H9 (cell line): Measurements from ENCODE around the gene RNF180. TPM values are rescaled to one million over a fixed set of nuclear protein-coding genes. Genes with fewer than 3 reads are reported as not detected.

Experiments used
- DNase-seq: peaks from one replicate; pipeline ENCODE4 v3.0.0-alpha.2; 2017
- H2AFZ ChIP-seq: one replicate; pipeline ENCODE4 v1.6.1; 2013; ENCODE audit warnings: mild to moderate bottlenecking, low read length, control low read depth, moderate library complexity
- H2AK5ac ChIP-seq: 2 replicates; pipeline ENCODE4 v1.6.1; 2013; ENCODE audit warnings: low read length, control low read depth, mixed read lengths; ENCODE audit not compliant: insufficient read length
- H2BK120ac ChIP-seq: one replicate; pipeline ENCODE4 v1.6.1; 2013; ENCODE audit warnings: low read depth, mild to moderate bottlenecking, low read length, control low read depth, inconsistent platforms; ENCODE audit not compliant: poor library complexity, severe bottlenecking
- H2BK12ac ChIP-seq: 2 replicates; pipeline ENCODE4 v1.6.1; 2013; ENCODE audit warnings: low read length, control low read depth, mixed read lengths, low read depth; ENCODE audit not compliant: insufficient read length
- H2BK15ac ChIP-seq: 2 replicates; pipeline ENCODE4 v1.6.1; 2013; ENCODE audit warnings: low read depth, low read length, control low read depth
- H2BK20ac ChIP-seq: one replicate; pipeline ENCODE4 v1.6.1; 2013; ENCODE audit warnings: low read depth, mild to moderate bottlenecking, low read length, control low read depth, inconsistent platforms; ENCODE audit not compliant: poor library complexity, severe bottlenecking
- H2BK5ac ChIP-seq: 2 replicates; pipeline ENCODE4 v1.6.1; 2013; ENCODE audit warnings: low read length, control low read depth, mixed read lengths; ENCODE audit not compliant: insufficient read length
- H3K14ac ChIP-seq: 2 replicates; pipeline ENCODE4 v1.6.1; 2013; ENCODE audit warnings: low read length, control low read depth; ENCODE audit not compliant: insufficient read depth
- H3K18ac ChIP-seq: 2 replicates; pipeline ENCODE4 v1.6.1; 2013; ENCODE audit warnings: low read depth, mild to moderate bottlenecking, mixed read lengths, low read length, control low read depth; ENCODE audit not compliant: insufficient read length
- H3K23ac ChIP-seq: 2 replicates; pipeline ENCODE4 v1.6.1; 2013; ENCODE audit warnings: low read length, control low read depth, mixed read lengths, low read depth; ENCODE audit not compliant: insufficient read length
- H3K23me2 ChIP-seq: 2 replicates; pipeline ENCODE4 v1.6.1; 2013; ENCODE audit warnings: low read depth, mild to moderate bottlenecking, mixed read lengths, low read length, control low read depth; ENCODE audit not compliant: insufficient read length, poor library complexity, severe bottlenecking
- H3K27ac ChIP-seq: 2 replicates; pipeline ENCODE4 v1.5.1; 2013; ENCODE audit warnings: low read length, control low read depth, mixed read lengths, low read depth; ENCODE audit not compliant: insufficient read length
- H3K27me3 ChIP-seq: 2 replicates; pipeline ENCODE4 v1.6.1; 2013; ENCODE audit warnings: low read length, control low read depth, inconsistent platforms; ENCODE audit not compliant: insufficient read depth
- H3K4ac ChIP-seq: 2 replicates; pipeline ENCODE4 v1.6.1; 2013; ENCODE audit warnings: low read depth, mild to moderate bottlenecking, control low read depth, inconsistent platforms, low read length, moderate library complexity
- H3K4me1 ChIP-seq: 2 replicates; pipeline ENCODE4 v1.6.1; 2013; ENCODE audit warnings: low read length, control low read depth, inconsistent platforms; ENCODE audit not compliant: insufficient read depth
- H3K4me2 ChIP-seq: 2 replicates; pipeline ENCODE4 v1.6.1; 2013; ENCODE audit warnings: low read length, control low read depth, mixed read lengths; ENCODE audit not compliant: insufficient read length, insufficient read depth
- H3K56ac ChIP-seq: 2 replicates; pipeline ENCODE4 v1.6.1; 2013; ENCODE audit warnings: low read depth, mild to moderate bottlenecking, mixed read lengths, low read length, control low read depth; ENCODE audit not compliant: insufficient read length
- H3K79me1 ChIP-seq: 2 replicates; pipeline ENCODE4 v1.6.1; 2013; ENCODE audit warnings: low read depth, mild to moderate bottlenecking, moderate library complexity, low read length, control low read depth, inconsistent platforms; ENCODE audit not compliant: insufficient read depth, poor library complexity, severe bottlenecking
- H3K79me2 ChIP-seq: 2 replicates; pipeline ENCODE4 v1.6.1; 2013; ENCODE audit warnings: low read length, control low read depth, inconsistent platforms; ENCODE audit not compliant: insufficient read depth
- H3K9ac ChIP-seq: 2 replicates; pipeline ENCODE4 v1.6.1; 2013; ENCODE audit warnings: low read length, control low read depth, mixed read lengths; ENCODE audit not compliant: insufficient read length; ENCODE audit errors: extremely low read depth
- H3K9me3 ChIP-seq: one replicate; pipeline ENCODE4 v1.6.1; 2013; ENCODE audit warnings: low read depth, low read length, inconsistent platforms; ENCODE audit not compliant: control insufficient read depth
- H3T11ph ChIP-seq: one replicate; pipeline ENCODE4 v1.6.1; 2013; ENCODE audit warnings: mild to moderate bottlenecking, low read length, control low read depth, inconsistent platforms
- H4K20me1 ChIP-seq: one replicate; pipeline ENCODE4 v1.6.1; 2013; ENCODE audit not compliant: control insufficient read depth, insufficient read length, insufficient read depth
- H4K5ac ChIP-seq: 2 replicates; pipeline ENCODE4 v1.6.1; 2013; ENCODE audit warnings: low read depth, mild to moderate bottlenecking, mixed read lengths, low read length, control low read depth; ENCODE audit not compliant: insufficient read length
- H4K8ac ChIP-seq: replicated peaks from 2 replicates; pipeline ENCODE4 v1.6.1; 2013; ENCODE audit warnings: low read length, control low read depth, mixed read lengths, low read depth; ENCODE audit not compliant: insufficient read length
- H4K91ac ChIP-seq: 2 replicates; pipeline ENCODE4 v1.6.1; 2013; ENCODE audit warnings: low read depth, mild to moderate bottlenecking, moderate library complexity, mixed read lengths, low read length, control low read depth; ENCODE audit not compliant: insufficient read length
- H3K27ac Mint-ChIP-seq, 3 experiments: 2 replicates in 2 of 3; 3 replicates in 1 of 3; pipeline ENCODE4 v1.8.0; 2020 to 2021; ENCODE audit warnings: mixed read lengths in 3 of 3, mild to moderate bottlenecking in 1 of 3, moderate library complexity in 1 of 3
- H3K27me3 Mint-ChIP-seq: 2 replicates; pipeline ENCODE4 v1.8.0; 2021; ENCODE audit warnings: low read depth, mild to moderate bottlenecking, moderate library complexity, mixed read lengths
- H3K36me3 Mint-ChIP-seq, 3 experiments: 2 replicates in 2 of 3; 3 replicates in 1 of 3; pipeline ENCODE4 v1.8.0; 2020 to 2021; ENCODE audit warnings: low read depth in 3 of 3, mixed read lengths in 3 of 3; ENCODE audit not compliant: insufficient read depth in 1 of 3
- H3K4me1 Mint-ChIP-seq, 2 experiments: 2 replicates each; pipeline ENCODE4 v1.8.0; 2020; ENCODE audit warnings: mixed read lengths in 2 of 2
- H3K4me3 Mint-ChIP-seq, 2 experiments: 2 replicates in 1 of 2; 3 replicates in 1 of 2; pipeline ENCODE4 v1.8.0; 2020 to 2021; ENCODE audit warnings: mild to moderate bottlenecking in 2 of 2, mixed read lengths in 2 of 2, moderate library complexity in 1 of 2
- H3K9me3 Mint-ChIP-seq, 2 experiments: 2 replicates in 1 of 2; 3 replicates in 1 of 2; pipeline ENCODE4 v1.8.0; 2020; ENCODE audit warnings: mild to moderate bottlenecking in 2 of 2, mixed read lengths in 2 of 2, moderate library complexity in 1 of 2
- WGBS: extraction: QIAGEN DNeasy Blood & Tissue Kit; methylation state at CpG from one replicate; pipeline ENCODE4 v1.1.7; 2013; ENCODE audit warnings: missing lambda C conversion rate, low lambda C conversion rate, mixed read lengths; ENCODE audit not compliant: insufficient read length; ENCODE audit errors: extremely low coverage; 5-methylcytosine and 5-hydroxymethylcytosine counted together
- long read RNA-seq: library from polyadenylated mRNA; unstranded; transcript quantifications from one replicate; pipeline ENCODE4 v2.0.0, GENCODE V29; 2020
- total RNA-seq: library from RNA; stranded (reverse); gene quantifications from 2 replicates; pipeline ENCODE4 v1.2.1, GENCODE V29; 2021
- TF ChIP-seq, protein P1 (sequence below): fragments of 200-600 bp; sonication (generic); conservative IDR thresholded peaks from 3 replicates; pipeline ENCODE4 v1.8.0; 2021; ENCODE audit warnings: antibody characterized with exemption, mild to moderate bottlenecking

Gene RNF180, protein sequence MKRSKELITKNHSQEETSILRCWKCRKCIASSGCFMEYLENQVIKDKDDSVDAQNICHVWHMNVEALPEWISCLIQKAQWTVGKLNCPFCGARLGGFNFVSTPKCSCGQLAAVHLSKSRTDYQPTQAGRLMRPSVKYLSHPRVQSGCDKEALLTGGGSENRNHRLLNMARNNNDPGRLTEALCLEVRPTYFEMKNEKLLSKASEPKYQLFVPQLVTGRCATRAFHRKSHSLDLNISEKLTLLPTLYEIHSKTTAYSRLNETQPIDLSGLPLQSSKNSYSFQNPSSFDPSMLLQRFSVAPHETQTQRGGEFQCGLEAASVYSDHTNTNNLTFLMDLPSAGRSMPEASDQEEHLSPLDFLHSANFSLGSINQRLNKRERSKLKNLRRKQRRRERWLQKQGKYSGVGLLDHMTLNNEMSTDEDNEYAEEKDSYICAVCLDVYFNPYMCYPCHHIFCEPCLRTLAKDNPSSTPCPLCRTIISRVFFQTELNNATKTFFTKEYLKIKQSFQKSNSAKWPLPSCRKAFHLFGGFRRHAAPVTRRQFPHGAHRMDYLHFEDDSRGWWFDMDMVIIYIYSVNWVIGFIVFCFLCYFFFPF
- total RNA-seq = 2.5 and 2.9 TPM in 2 replicates
- long read RNA-seq, partial matches to known transcripts = 9 of 12 reads
- long read RNA-seq, other reads (novel, unspliced or antisense) = 2 of 12 reads

DNA sequence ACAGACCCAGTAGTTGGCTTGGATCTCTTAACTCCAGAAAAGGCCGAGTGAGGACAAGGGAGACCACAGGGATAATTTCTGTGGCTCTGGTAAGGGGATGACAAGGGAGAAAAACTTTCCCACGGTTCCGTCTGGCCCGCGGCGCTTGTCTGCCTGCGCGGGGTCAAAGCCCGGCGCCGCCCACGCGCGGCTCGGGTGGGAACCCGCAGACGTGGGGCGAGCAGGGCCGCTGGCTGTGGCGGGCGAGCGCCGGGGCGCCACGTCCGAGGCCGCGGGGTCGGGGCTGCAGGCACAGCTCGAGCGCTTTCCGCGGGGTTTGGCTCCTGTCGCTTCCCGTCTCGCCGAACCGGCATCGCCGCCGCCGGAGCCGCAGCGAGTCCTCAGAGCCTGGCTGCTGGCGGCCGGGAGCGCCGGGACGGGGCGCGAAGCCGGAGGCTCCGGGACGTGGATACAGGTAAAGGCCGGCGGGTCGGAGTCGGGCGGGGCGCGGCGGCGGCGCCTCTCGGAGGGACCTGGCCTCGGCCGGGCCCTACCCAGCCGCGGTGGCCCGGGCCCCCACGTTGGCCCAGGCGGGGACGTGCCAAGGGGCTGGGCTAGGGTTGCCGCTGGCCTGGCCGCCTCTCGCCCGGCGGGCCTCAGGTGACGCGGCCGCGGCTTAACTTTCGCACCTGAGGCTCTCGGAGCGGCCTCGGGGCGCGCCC lies at the start of gene RNF180:
Gene RNF180 (plus strand): TSS at position 344 of the 701 bp plus-strand sequence. CDS start 34,965 bp downstream, outside the sequence.
- peak within 1 kb of the TSS; percentile 84 to 87 for H3K4me3 Mint-ChIP-seq
- peak within 1 kb of the TSS in 2 of 3 experiments; percentile 51 to 87; a peak in 2 of 7 replicates for H3K27ac Mint-ChIP-seq
- H3K9me3 Mint-ChIP-seq = no peaks in the 10 kb centered on the region
- H2BK5ac ChIP-seq = no peak within 1 kb of the TSS
- H4K91ac ChIP-seq = no peak within 1 kb of the TSS
- no peak within 1 kb of the TSS for H4K5ac ChIP-seq
- no peak within 1 kb of the TSS for H3K56ac ChIP-seq
- H3K27ac ChIP-seq = no peak within 1 kb of the TSS
- peaks cover 2% of the 10 kb centered on the region; the same call in 1 of the 2 replicates for H3K27me3 ChIP-seq
- peak within 1 kb of the TSS; percentile 74 for H2AFZ ChIP-seq
- no peak within 1 kb of the TSS for H4K8ac ChIP-seq
- peak within 1 kb of the TSS; percentile 87 for H3K4me2 ChIP-seq
- peak within 1 kb of the TSS; percentile 68 for H3K18ac ChIP-seq
- no peak within 1 kb of the TSS for H3K4ac ChIP-seq
- peaks cover 32% of the 10 kb centered on the region for H3K27me3 Mint-ChIP-seq
- TF ChIP-seq, protein P1, sequence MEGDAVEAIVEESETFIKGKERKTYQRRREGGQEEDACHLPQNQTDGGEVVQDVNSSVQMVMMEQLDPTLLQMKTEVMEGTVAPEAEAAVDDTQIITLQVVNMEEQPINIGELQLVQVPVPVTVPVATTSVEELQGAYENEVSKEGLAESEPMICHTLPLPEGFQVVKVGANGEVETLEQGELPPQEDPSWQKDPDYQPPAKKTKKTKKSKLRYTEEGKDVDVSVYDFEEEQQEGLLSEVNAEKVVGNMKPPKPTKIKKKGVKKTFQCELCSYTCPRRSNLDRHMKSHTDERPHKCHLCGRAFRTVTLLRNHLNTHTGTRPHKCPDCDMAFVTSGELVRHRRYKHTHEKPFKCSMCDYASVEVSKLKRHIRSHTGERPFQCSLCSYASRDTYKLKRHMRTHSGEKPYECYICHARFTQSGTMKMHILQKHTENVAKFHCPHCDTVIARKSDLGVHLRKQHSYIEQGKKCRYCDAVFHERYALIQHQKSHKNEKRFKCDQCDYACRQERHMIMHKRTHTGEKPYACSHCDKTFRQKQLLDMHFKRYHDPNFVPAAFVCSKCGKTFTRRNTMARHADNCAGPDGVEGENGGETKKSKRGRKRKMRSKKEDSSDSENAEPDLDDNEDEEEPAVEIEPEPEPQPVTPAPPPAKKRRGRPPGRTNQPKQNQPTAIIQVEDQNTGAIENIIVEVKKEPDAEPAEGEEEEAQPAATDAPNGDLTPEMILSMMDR = no peak
- H3K4me1 ChIP-seq = no peaks in the 10 kb centered on the region
- no peaks in the 10 kb centered on the region for H3K9me3 ChIP-seq
- peaks cover 8% of the 10 kb centered on the region in 2 experiments; a peak in 3 of 4 replicates for H3K4me1 Mint-ChIP-seq
- H2AK5ac ChIP-seq = no peak within 1 kb of the TSS
- no peak within 1 kb of the TSS for H3T11ph ChIP-seq
- H3K36me3 Mint-ChIP-seq = no peaks in the 10 kb centered on the region
- peak within 1 kb of the TSS; percentile 93; the same call in 1 of the 2 replicates for H3K14ac ChIP-seq
- H3K23ac ChIP-seq = no peak within 1 kb of the TSS
- H2BK20ac ChIP-seq = no peak within 1 kb of the TSS
- peak within 1 kb of the TSS; percentile 75 for H3K9ac ChIP-seq
- DNase-seq = peak; percentile 71
- no peak within 1 kb of the TSS for H2BK15ac ChIP-seq
- H2BK12ac ChIP-seq = no peak within 1 kb of the TSS
- H3K79me2 ChIP-seq = no peaks in the 10 kb centered on the region
- WGBS = no CpG with 5 or more reads among the region's 88 CpGs
- no peaks in the 10 kb centered on the region for H3K79me1 ChIP-seq
- no peaks in the 10 kb centered on the region for H4K20me1 ChIP-seq
- H2BK120ac ChIP-seq = no peak within 1 kb of the TSS
- peaks cover 7% of the 10 kb centered on the region for H3K23me2 ChIP-seq
